GM21576 (cell line): ENCODE data around the gene MINDY2.

Source experiments
- ATAC-seq: cut with Tn5 transposase; IDR thresholded peaks from one replicate; pipeline ENCODE4 v1.9.1; 2021; ENCODE audit warnings: mild to moderate bottlenecking, moderate library complexity; ENCODE audit not compliant: unreplicated experiment

Gene MINDY2, protein sequence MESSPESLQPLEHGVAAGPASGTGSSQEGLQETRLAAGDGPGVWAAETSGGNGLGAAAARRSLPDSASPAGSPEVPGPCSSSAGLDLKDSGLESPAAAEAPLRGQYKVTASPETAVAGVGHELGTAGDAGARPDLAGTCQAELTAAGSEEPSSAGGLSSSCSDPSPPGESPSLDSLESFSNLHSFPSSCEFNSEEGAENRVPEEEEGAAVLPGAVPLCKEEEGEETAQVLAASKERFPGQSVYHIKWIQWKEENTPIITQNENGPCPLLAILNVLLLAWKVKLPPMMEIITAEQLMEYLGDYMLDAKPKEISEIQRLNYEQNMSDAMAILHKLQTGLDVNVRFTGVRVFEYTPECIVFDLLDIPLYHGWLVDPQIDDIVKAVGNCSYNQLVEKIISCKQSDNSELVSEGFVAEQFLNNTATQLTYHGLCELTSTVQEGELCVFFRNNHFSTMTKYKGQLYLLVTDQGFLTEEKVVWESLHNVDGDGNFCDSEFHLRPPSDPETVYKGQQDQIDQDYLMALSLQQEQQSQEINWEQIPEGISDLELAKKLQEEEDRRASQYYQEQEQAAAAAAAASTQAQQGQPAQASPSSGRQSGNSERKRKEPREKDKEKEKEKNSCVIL

DNA sequence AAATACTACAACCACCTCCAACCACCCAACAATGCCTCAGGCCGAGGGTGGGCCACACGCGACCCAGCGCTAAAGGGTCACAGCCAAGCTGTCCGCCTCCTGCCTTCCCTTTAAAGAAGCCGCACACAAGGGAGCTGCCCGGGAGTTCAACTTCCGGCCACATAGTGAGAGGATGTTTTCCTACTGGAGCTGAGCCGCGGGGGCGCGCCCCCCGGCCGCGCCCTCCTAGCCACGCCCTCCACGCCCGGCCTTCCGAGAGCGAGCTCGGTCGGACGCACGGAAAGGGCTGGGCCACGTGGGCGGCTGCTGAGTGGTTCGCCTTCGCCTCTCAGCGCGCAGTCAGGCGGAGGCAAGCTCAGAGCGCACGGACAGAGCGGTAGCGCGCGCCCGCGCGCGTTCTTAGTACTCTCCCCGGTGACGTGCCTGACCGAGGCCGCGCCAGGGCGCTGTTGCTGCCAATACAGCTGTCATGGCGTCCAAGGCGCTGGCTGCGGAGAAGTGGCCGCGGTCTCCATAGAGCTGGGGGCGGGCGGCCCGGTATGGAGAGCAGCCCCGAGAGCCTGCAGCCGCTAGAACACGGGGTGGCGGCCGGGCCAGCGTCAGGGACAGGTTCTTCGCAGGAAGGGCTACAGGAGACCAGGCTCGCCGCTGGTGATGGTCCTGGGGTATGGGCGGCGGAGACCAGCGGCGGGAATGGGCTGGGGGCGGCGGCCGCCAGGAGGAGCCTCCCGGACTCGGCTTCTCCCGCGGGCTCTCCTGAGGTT lies at the start of gene MINDY2:
Gene MINDY2 (plus strand): TSS at position 446 of the 764 bp plus-strand sequence. CDS start 94 bp downstream, at position 540.
- peak; percentile 94 for ATAC-seq

DNA sequence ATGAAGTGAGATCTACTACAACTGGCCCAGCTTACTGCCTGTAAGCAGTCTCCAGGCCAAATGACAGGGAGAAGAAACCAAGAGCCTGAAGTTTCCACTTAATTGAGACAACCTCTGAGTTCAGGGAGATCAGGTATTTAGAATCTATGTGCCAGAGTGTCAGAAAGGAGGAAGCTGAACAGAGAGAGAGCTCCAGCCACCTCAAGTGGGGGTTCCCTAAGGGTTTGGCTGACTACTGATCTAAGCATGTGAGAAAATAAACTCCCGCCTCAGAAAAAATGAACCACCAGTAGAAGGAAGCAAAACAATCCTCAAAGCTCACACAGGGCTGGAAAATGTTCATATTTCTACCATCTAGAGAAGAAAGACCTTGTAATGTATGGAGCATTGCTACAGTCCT lies 46.6 kb upstream of the MINDY2 start:
- ATAC-seq, result peak; percentile 84

DNA sequence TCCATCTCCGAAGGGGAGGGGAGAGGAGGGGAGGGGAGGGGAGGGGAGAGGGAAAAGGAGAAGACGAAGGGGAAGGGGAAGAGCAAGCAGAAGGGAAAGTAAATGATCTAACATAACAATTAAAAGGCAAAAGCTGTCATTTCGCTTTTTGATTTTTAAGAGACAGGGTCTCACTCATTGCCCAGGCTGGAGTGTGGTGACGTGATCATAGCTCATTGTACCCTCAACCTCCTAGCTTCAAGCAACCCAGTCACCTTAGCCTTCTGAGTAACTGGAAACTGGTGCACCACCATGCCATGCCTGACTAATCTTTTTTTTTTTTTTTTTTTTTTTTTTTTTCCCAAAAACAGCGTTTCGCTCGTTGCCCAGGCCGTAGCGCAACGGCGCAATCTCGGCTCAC lies 44.2 kb upstream of the MINDY2 start:
- ATAC-seq, result no peak

DNA sequence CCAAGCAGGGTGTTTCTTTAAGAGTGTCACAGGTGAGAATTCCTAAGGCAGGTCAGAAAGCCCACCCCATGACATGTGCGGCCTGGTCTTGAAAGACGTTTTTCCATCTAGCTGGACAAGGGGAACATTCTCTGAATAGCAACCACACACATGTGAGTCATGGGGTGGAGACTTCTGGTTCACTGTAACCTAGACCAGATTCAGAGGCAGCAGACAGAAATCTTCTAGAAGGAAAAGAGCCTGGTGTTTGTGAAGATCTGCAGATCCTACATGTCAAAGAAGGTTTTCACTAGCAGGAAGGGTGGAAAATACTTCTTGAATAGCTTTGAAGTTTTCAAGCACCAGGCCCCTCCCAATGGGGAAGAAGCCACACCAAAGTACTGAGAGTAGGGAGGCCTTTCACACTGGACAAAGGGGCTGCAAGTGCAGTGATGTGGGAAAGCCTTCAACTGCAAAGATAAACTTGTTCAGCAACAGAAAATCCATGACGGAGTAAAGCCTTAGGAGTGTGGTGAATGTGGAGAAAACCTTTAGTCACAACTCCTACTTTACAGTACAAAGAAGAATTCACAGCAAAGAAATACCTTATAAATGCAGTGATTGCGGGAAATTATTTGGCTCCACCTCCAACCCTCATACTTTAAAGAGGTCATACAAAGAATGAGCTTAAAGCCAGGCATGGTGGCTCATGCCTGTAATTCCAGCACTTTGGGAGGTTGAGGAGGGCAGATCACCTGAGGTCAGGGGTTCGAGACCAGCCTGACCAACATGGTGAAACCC lies 39.2 kb upstream of the MINDY2 start:
- ATAC-seq, result no peak

DNA sequence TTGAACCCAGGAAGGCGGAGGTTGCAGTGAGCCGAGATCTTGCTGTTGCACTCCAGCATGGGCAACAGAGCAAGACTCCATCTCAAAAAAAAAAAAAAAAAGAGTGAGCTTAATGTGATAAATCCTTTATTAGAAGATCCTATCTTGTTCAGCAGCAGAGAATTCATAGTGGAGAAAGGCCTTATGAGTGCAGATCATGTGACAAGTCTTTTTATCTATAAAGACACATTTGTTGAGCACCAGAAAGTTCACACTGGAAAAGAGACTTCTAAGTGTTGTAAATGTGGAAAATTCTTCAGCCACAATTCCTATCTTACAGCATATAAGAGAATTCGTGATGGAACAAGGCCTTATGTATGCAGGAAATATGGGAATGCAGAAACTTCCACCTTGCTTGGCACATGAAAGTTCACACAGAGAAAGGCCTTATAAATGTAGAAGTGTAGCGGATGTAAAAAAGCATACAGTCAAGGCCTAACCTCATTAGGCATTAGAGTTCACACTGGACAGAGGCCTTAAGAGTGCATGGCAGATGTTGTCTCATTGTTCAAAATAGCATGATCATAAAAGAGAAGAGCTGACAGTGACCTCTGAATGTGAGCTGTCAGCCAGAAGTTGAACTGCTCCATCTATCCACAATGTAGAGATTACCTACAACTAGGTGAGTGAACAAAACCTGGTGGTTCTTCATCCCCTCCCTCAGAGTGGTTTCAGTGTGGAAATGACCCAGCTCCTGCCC lies 38.3 kb upstream of the MINDY2 start:
- ATAC-seq, result no peak

DNA sequence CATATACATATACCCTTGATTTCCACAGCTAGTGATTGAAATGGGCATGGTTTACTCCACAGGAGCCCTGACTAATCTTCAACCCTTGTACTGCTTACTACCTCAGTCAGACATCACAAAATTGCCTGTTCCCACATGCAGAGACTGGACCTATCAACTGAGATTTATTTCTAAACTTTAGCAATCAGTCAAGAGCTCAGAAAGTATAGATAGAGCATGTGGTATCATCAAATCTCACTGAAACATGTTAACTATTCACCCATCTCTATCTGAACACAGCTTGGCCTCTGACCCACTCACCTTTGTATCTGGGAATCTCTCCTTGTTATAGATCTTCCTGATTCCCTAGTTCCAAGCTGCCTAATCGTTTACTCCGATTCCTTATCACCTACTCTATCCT lies 36.2 kb upstream of the MINDY2 start:
- ATAC-seq, result no peak

DNA sequence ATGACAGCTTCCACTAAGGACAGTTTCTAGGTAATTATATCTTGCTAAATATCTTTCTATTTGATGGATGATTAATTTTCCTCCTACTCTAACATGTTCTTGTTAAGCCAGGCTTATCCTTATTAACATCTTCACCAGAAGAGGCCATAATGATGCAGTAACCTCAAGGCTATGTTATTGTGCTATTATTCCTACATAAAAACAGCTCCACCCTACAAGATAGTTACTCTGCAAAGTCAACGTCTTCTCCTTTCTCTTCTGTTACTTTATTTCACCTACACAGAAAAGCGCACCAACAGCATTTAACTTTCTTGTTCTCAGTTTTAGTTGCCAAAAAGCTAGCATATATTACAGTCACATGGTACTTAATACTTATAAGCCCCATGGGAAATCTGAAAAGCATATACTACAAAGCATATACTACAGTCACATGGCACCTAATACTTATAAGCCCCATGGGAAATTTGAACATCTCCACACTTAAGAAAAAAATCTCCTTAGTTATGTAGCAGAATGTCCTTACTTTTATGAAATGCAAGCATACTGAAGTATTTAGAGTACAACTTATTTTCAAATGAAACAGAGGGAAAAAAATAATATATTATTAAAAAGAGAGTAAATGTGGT lies 35.0 kb upstream of the MINDY2 start:
- ATAC-seq, result no peak

DNA sequence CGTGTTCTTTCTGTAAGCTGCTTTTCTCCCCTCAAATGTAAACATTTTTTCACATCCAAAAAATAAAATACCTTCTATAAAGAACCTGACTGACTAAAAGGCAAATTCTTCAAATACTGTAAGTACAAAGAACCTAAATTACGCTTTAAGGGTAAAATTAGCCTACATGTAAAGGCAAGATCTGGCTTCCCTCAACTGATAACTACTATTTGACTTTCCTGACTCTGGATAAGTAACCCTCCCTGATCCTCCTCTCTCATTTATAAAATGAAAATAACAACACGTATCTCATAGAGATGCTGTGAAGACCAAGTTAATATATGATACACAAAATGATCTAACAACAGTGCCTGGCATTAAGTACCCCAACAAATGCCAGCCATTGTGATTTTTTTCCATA lies 33.8 kb upstream of the MINDY2 start:
- ATAC-seq, result no peak

DNA sequence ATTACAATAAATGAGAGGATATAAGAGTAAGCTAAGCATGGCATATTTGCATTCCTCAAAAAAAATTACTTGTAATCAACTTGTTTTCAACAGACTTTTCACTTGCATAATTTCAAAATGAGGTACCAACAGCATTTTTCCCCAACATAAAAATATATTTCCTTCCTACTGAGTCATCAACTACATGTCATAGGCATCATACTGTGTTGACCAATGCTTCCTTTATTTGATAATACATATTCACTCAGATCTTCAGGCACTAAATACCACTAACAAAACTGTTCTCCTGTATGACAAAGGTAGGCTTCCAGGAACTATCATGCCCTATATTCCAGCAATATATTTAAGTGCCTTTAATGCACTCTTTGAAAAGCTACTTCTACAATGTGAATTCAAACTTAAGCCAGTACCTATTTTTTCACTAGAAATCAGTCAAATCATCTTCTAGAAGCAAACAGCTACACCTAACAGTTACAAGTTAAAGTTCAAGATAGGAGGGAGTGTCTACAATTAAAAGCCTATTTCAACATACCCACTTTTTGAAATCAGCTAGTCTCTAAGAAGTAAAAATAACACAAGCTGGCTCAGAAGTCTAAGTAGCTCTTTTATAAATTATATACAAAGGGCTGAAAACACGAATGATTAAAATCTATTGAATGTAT lies 32.9 kb upstream of the MINDY2 start:
- no peak for ATAC-seq

DNA sequence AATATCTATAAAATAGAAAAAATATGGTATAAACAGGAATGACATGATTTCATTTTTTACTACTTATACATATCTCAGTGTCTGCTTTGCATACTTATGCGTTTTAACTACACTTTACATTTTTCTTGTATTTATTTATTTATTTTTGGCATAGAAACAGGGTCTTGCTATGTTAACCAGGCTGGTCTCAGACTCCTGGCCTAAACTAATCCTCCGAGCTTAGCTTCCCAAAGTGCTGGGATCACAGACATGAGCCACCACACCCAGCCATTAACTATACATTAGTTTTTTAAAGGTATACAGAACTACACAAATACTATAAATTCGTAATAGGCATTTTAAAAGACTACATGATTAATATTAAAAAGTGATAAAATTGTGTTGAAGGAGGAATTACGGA lies 30.7 kb upstream of the MINDY2 start:
- ATAC-seq, result no peak

DNA sequence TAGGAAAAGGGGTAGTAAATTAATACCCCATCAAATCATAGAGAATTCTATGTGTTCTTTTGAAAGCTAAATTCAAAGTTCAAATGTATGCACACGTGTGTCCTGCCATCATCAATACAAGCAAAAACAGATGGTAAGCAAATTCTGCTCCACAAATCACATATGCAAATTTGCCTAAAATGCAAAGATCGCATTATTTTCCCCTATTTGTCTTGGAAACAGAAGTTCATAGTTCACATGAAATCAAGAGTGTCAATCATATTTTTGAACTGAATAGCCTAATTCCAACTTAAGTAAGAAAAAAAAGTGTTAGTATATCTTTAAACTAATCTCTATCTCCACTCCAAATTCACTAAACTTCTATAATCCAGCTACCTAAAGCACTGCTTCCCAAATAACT lies 30.1 kb upstream of the MINDY2 start:
- ATAC-seq, result no peak

DNA sequence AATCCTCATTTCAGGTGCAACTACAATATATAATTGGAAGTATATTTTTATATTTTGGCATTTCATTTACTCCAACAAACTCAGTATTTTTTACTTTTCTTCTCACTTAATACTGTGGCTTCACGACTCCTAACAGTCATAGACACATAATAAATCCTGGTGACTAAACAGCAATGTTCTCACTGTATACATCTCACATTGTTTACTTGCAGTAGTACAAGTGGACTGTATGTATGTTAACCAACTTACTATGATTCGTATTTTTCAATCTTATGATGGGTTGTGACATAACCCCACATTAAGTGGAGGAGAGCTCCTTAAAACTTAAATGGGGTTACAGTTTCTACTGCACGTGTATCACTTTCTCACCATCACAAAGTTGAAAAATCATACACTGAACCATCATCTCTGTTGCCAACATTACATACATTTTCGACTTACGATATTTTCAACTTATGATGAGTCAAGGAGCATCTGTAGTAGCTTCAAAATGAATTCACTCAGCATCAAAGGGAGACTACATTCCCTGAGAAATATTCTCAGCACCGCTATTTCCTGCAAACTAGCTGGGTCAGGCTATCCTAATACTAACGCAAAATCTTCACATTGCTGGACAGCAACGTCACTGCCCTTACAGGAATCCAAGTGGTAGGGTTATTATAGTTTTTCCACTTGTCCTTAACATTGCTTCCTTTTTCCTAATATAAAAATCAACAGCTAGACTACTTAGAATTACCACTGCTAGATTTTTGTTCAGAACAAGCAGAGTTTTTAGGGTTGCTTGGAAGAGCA lies 28.9 kb upstream of the MINDY2 start:
- no peak for ATAC-seq

DNA sequence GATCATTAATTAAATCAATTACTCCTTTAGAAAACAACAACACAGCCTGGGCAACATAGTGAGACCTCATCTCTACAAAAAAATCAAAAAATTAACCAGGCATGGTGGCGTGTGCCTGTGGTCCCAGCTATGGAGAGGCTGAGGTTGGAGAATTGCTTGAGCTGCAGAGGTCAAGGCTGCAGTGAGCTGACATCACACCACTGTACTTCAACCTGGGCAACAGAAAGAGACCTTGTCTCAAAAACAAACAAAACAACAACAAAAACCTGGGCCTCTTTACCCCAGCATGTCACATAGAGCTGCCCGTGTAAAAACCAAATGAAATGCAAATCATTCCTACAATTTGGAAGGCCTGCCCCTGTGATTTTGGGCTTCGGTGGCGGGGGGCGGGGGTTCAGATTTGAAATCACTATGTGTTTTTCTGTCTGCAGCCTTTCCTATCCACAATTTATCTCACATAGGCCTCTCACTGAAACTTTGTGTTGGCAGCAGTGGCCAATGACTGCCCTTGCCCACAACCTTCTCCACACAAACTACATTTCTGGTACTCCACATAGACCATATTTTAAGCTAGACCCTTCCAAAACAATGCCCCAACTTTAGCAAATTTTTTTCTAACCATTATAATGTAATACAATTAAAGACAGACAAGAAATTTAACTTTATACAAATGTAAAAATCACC lies 28.1 kb upstream of the MINDY2 start:
- ATAC-seq, result no peak

DNA sequence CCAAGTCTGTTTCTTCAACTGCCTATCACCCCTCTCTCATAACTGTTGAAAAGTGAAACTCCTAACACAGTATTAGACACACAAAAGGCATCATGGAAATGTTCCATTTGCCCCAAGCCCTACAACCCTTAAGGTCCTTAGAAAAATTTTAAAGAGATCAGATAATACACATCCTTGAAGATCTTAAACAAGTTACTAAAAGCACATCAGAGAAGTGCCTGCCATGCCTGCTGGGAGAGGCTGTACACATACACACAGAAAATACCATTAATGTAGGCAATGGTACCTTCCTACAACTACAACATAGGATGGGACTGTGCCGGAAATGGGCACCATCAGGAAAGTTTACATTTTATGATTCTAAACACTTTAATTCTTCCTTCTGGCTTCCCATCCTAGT lies 24.9 kb upstream of the MINDY2 start:
- ATAC-seq, result no peak

DNA sequence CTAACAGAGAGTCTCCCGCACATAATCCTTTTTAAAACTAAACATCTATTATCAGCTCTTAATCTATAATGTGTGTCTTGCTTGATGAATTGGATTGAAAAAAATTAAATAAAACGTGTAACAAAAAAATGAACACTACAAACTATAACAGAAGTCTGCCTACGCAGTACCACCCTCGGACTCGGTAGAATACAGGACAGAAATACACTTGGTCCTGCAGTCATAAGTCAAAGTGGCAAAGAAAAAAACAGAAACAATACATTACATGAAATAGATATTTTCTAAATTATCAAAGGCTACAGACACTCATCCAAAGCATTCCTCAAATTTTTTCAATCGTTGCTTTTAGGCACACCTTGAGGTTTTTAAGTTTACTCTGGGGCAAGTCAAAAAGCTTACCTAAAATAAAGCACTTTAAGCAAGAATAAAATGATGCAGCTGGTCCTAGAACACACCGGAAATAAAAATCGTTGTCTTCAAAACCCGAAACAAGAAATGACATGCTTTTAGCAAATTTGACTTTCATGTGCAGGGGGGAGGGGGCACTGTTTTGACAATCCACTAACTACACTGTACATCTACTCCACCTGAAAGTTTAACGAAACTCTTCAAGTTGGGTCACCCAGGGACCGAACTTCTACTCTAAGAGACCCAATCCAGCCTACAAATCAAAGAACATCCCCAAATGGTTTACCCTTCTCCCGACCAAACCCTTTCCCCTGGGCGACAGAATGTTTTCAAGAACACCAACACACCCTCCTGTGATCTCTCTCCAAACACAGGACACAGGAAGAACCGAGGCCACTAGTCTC lies 22.9 kb upstream of the MINDY2 start:
- peak; percentile 0 for ATAC-seq

DNA sequence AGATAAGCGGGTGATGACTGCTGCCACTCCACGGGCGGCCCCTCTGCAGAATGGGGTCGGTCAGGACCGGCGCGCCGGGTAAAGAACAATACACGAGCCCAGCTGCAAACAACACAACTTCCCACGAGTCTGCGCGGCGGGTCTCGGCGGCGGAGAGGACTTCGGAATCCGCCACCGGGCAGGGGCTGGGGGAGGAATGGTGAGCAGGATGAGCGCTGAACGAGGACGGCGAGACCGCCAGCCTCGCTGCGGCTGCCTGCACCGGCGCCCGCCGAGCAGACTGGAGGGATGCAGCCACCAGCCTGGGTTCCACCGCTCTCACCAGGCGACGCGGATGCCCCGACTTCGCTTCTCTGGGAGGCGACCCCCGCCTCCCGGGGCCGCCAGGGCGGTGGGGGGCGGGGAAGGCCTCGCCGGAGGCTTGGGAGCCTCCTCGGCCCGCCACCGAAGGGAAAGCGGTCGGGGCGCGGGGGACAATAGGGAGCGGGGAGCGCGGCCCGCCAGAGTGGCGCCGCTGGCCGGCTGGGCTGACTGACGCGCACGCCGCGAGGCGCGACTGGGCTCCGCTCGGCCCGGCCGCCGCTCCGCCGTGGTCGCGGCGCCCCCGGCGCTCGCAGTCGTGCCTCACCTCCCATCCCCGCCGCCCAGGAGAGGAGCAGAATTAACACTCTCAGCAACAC lies 22.1 kb upstream of the MINDY2 start:
- peak; percentile 27 for ATAC-seq
